ENCODE results near the gene PRRX2. TPM values are rescaled to one million over a fixed set of nuclear protein-coding genes. Genes with fewer than 3 reads are reported as not detected.

Gene PRRX2
- total RNA-seq, 6 donors from 2014 or later = 0.61 to 5.8 (median 1.3) TPM; not detected in 3

GRCh38 chr9:129664746-129665388 lies 580 bp upstream of the PRRX2 start:
- Histone ChIP-seq H3K36me3 (no peaks in the 10 kb centered on the region), H3K9me3 (no peaks in the 10 kb centered on the region), H3K4me1 (peaks cover 7 to 24% (median 14%) of the 10 kb centered on the region in 4 donors), H3K4me3 (peak overlapping the region in 3 of 4 donors; percentile 37 to 48 (median 47)), H3K27ac (no peak overlapping the region), H3K27me3 (peaks cover 0 to 25% (median 18%) of the 10 kb centered on the region in 4 donors)
- peak in 1 of 2 donors; percentile 71 for ATAC-seq (ENCODE audit: low FRiP score in 2 of 2)
- 12 to 13% methylated on average over 17 to 29 of the region's 36 CpGs for WGBS, 2 donors
- no peak for TF ChIP-seq CTCF (IDR thresholded peaks at IDR 0.05)
- no peak for TF ChIP-seq POLR2AphosphoS5 (IDR thresholded peaks at IDR 0.05)
- TF ChIP-seq EP300 (IDR thresholded peaks at IDR 0.05) = no peak
- TF ChIP-seq POLR2A (IDR thresholded peaks at IDR 0.05) = no peak
- no peak for DNase-seq

GRCh38 chr9:129665814-129666520 lies 520 bp downstream of the PRRX2 start:
- Histone ChIP-seq H3K27me3 (peaks cover 0 to 25% (median 18%) of the 10 kb centered on the region in 4 donors), H3K27ac (no peak overlapping the region), H3K9me3 (no peaks in the 10 kb centered on the region), H3K4me1 (peaks cover 7 to 24% (median 14%) of the 10 kb centered on the region in 4 donors), H3K4me3 (peak overlapping the region in 3 of 4 donors; percentile 37 to 48 (median 47)), H3K36me3 (no peaks in the 10 kb centered on the region)
- ATAC-seq (ENCODE audit: low FRiP score in 2 of 2) (no peak), DNase-seq (no peak)
- TF ChIP-seq EP300 (IDR thresholded peaks at IDR 0.05) (no peak), POLR2A (IDR thresholded peaks at IDR 0.05) (no peak), CTCF (IDR thresholded peaks at IDR 0.05) (no peak), POLR2AphosphoS5 (IDR thresholded peaks at IDR 0.05) (no peak)
- WGBS, 2 donors = 5% methylated on average over 13 of the region's 88 CpGs; no CpG with 5 or more reads in 1 of the 2 donors

GRCh38 chr9:129666575-129666974 lies 1.1 kb downstream of the PRRX2 start:
- no peak overlapping the region for H3K27ac ChIP-seq
- H3K9me3 ChIP-seq = no peaks in the 10 kb centered on the region
- ATAC-seq (ENCODE audit: low FRiP score in 2 of 2) = no peak
- H3K36me3 ChIP-seq = no peaks in the 10 kb centered on the region
- 36 to 42% methylated on average over 6 to 12 of the region's 13 CpGs for WGBS, 2 donors
- H3K4me1 ChIP-seq = peaks cover 7 to 24% (median 14%) of the 10 kb centered on the region in 4 donors
- H3K4me3 ChIP-seq = peak overlapping the region in 2 of 4 donors; percentile 47 to 48
- TF ChIP-seq POLR2A (IDR thresholded peaks at IDR 0.05) (no peak), CTCF (IDR thresholded peaks at IDR 0.05) (no peak), EP300 (IDR thresholded peaks at IDR 0.05) (no peak), POLR2AphosphoS5 (IDR thresholded peaks at IDR 0.05) (no peak)
- no peak for DNase-seq
- peaks cover 0 to 25% (median 18%) of the 10 kb centered on the region in 4 donors for H3K27me3 ChIP-seq

GRCh38 chr9:129667378-129667777 lies 1.9 kb downstream of the PRRX2 start:
- Histone ChIP-seq H3K27ac (no peak overlapping the region), H3K4me3 (no peak overlapping the region), H3K4me1 (peaks cover 7 to 24% (median 14%) of the 10 kb centered on the region in 4 donors), H3K27me3 (peaks cover 0 to 25% (median 18%) of the 10 kb centered on the region in 4 donors), H3K9me3 (no peaks in the 10 kb centered on the region), H3K36me3 (no peaks in the 10 kb centered on the region)
- WGBS, 2 donors = 78% methylated on average over 10 to 11 of the region's 11 CpGs
- TF ChIP-seq CTCF (IDR thresholded peaks at IDR 0.05) (no peak), POLR2A (IDR thresholded peaks at IDR 0.05) (no peak), POLR2AphosphoS5 (IDR thresholded peaks at IDR 0.05) (no peak), EP300 (IDR thresholded peaks at IDR 0.05) (no peak)
- DNase-seq = no peak
- no peak for ATAC-seq (ENCODE audit: low FRiP score in 2 of 2)

All from upper lobe of left lung (tissue), 6 donors.